Liver (tissue), 9 donors: ENCODE data around the gene GPR132. TPM values are rescaled to one million over a fixed set of nuclear protein-coding genes. Genes with fewer than 3 reads are reported as not detected.

Experiments used
- DNase-seq: peaks from one replicate; pipeline ENCODE4 v3.0.0-alpha.2; 2017; ENCODE audit warnings: low spot score
- H3K27ac ChIP-seq, 2 donors: one replicate each; pipeline ENCODE4 v1.7.0; 2013; ENCODE audit warnings: inconsistent platforms in 2 of 2, low read length in 2 of 2, control low read depth in 1 of 2, low read depth in 1 of 2, mild to moderate bottlenecking in 1 of 2
- H3K27me3 ChIP-seq, 4 donors: one replicate each; pipeline versions ENCODE4 v1.6.1 to v1.7.0; 2013; ENCODE audit warnings: low read length in 3 of 4, inconsistent platforms in 1 of 4, mild to moderate bottlenecking in 1 of 4, moderate library complexity in 1 of 4; ENCODE audit not compliant: control insufficient read depth in 4 of 4, insufficient read depth in 4 of 4
- H3K36me3 ChIP-seq, 4 donors: one replicate each; pipeline versions ENCODE4 v1.6.1 to v1.7.0; 2013; ENCODE audit warnings: low read length in 3 of 4, mild to moderate bottlenecking in 3 of 4, low read depth in 1 of 4, moderate library complexity in 1 of 4; ENCODE audit not compliant: control insufficient read depth in 4 of 4, insufficient read depth in 3 of 4
- H3K4me1 ChIP-seq, 4 donors: one replicate each; pipeline versions ENCODE4 v1.6.1 to v1.7.0; 2013; ENCODE audit warnings: low read length in 3 of 4, mild to moderate bottlenecking in 3 of 4, moderate library complexity in 1 of 4; ENCODE audit not compliant: control insufficient read depth in 4 of 4, insufficient read depth in 4 of 4
- H3K4me3 ChIP-seq, 3 donors: one replicate each; pipeline versions ENCODE4 v1.6.1 to v1.7.0; 2013; ENCODE audit warnings: low read length in 3 of 3, control low read depth in 1 of 3, low read depth in 1 of 3, mild to moderate bottlenecking in 1 of 3
- H3K9ac ChIP-seq, 2 donors: one replicate each; pipeline ENCODE4 v1.7.0; 2013; ENCODE audit warnings: low read length in 2 of 2, mild to moderate bottlenecking in 2 of 2, moderate library complexity in 2 of 2, control low read depth in 1 of 2, low read depth in 1 of 2
- H3K9me3 ChIP-seq, 4 donors: one replicate each; pipeline versions ENCODE4 v1.6.1 to v1.7.0; 2013; ENCODE audit warnings: low read length in 3 of 4; ENCODE audit not compliant: control insufficient read depth in 4 of 4
- ATF3 ChIP-seq: IDR thresholded peaks from 2 replicates; pipeline ENCODE4 v1.6.1; 2016; ENCODE audit warnings: antibody characterized with exemption
- CTCF ChIP-seq: fragments of 150-350 bp; IDR thresholded peaks from 2 replicates; pipeline ENCODE4 v1.5.1; 2017; ENCODE audit warnings: improper control_type of control experiment, low read depth, low read length; ENCODE audit not compliant: missing input control
- EGR1 ChIP-seq, 2 donors: IDR thresholded peaks; 2 replicates each; pipeline ENCODE4 v1.6.1; 2016 to 2018; ENCODE audit warnings: antibody characterized with exemption in 2 of 2, low read depth in 2 of 2
- FOXA1 ChIP-seq: IDR thresholded peaks from 2 replicates; pipeline ENCODE4 v1.6.1; 2016; ENCODE audit warnings: antibody characterized with exemption
- FOXA2 ChIP-seq: IDR thresholded peaks from 2 replicates; pipeline ENCODE4 v1.6.1; 2016; ENCODE audit warnings: antibody characterized with exemption
- GABPA ChIP-seq, 2 donors: IDR thresholded peaks in 1 of 2; conservative IDR thresholded peaks in 1 of 2; 2 replicates each; pipeline ENCODE4 v1.6.1; 2016; ENCODE audit warnings: antibody characterized with exemption in 2 of 2, mild to moderate bottlenecking in 1 of 2, moderate library complexity in 1 of 2
- HNF4G ChIP-seq: IDR thresholded peaks from 2 replicates; pipeline ENCODE4 v1.6.1; 2016; ENCODE audit warnings: antibody characterized with exemption
- JUND ChIP-seq, 2 donors: IDR thresholded peaks; 2 replicates each; pipeline ENCODE4 v1.6.1; 2016; ENCODE audit warnings: antibody characterized with exemption in 2 of 2
- NR2F2 ChIP-seq: IDR thresholded peaks from 2 replicates; pipeline ENCODE4 v1.6.1; 2016; ENCODE audit warnings: antibody characterized with exemption
- RAD21 ChIP-seq, 2 donors: IDR thresholded peaks; 2 replicates each; pipeline ENCODE4 v1.6.1; 2016; ENCODE audit warnings: antibody characterized with exemption in 2 of 2, mild to moderate bottlenecking in 2 of 2
- REST ChIP-seq: IDR thresholded peaks from 2 replicates; pipeline ENCODE4 v1.6.1; 2016; ENCODE audit warnings: antibody characterized with exemption, mild to moderate bottlenecking
- RXRA ChIP-seq, 2 donors: IDR thresholded peaks; 2 replicates each; pipeline ENCODE4 v1.6.1; 2017 to 2018; ENCODE audit warnings: antibody characterized with exemption in 2 of 2, mild to moderate bottlenecking in 1 of 2
- SP1 ChIP-seq: IDR thresholded peaks from 2 replicates; pipeline ENCODE4 v1.6.1; 2018; ENCODE audit warnings: antibody characterized with exemption, mild to moderate bottlenecking
- TAF1 ChIP-seq: conservative IDR thresholded peaks from 2 replicates; pipeline ENCODE4 v1.6.1; 2016; ENCODE audit warnings: antibody characterized with exemption, mild to moderate bottlenecking
- YY1 ChIP-seq: IDR thresholded peaks from 2 replicates; pipeline ENCODE4 v1.6.1; 2016; ENCODE audit warnings: antibody characterized with exemption, mild to moderate bottlenecking
- ZBTB33 ChIP-seq: IDR thresholded peaks from 2 replicates; pipeline ENCODE4 v1.6.1; 2016; ENCODE audit warnings: antibody characterized with exemption
- WGBS: extraction: QIAGEN DNeasy Blood & Tissue Kit; methylation state at CpG from one replicate; pipeline ENCODE4 v1.1.7; 2013; 5-methylcytosine and 5-hydroxymethylcytosine counted together
- polyA plus RNA-seq, 2 donors: library from polyadenylated mRNA; stranded (reverse) in 1 of 2; unstranded in 1 of 2; fragments of 200-250 nt in 1 of 2; fragments of >200 nt in 1 of 2; fragmentation: Nextera tagmentation in 1 of 2; extraction: Ambion mirVana in 1 of 2; gene quantifications; one replicate each; pipeline versions ENCODE4 v1.2.1 to v1.2.3, GENCODE V29; 2013 to 2015
- total RNA-seq, 2 donors: library from RNA; depleted of rRNA; stranded (reverse); fragments of >200 nt; gene quantifications; one replicate each; pipeline ENCODE4 v1.2.3, GENCODE V29; 2014
- donor health status: healthy.
- donor health status: healthy.
- donor health status: healthy.
- donor health status: healthy.
- donor health status: healthy.

The GPR132 gene
- total and polyA plus RNA-seq, 4 donors, result 0.32 to 1.2 (median 0.75) TPM

- no peak for TF ChIP-seq REST
These were observed 52.0 kb downstream of the GPR132 start (continued) for GRCh38 chr14:105013150-105013785.

- H3K9ac ChIP-seq, result no peak overlapping the region
- no peak overlapping the region for H3K27ac ChIP-seq
- H3K9me3 ChIP-seq, result no peaks in the 10 kb centered on the region
- H3K27me3 ChIP-seq, result no peaks in the 10 kb centered on the region
- no peak overlapping the region for H3K4me3 ChIP-seq
- H3K36me3 ChIP-seq, result peaks cover 0 to 17% (median under 1%) of the 10 kb centered on the region in 4 donors
- 87% methylated on average over 23 of the region's 23 CpGs for WGBS
- DNase-seq, result no peak
- no peaks in the 10 kb centered on the region for H3K4me1 ChIP-seq
- TF ChIP-seq GABPA (IDR thresholded peaks at IDR 0.05 in 1 of 2, conservative IDR thresholded peaks at IDR 0.05 in 1 of 2) (no peak), ATF3 (no peak), SP1 (no peak), CTCF (no peak), YY1 (no peak), RXRA (IDR thresholded peaks at IDR 0.05) (no peak), FOXA1 (no peak), TAF1 (no peak), HNF4G (no peak), JUND (IDR thresholded peaks at IDR 0.05) (no peak), REST (no peak), EGR1 (IDR thresholded peaks at IDR 0.05; ENCODE audit: low read depth in 2 of 2) (no peak), RAD21 (IDR thresholded peaks at IDR 0.05) (no peak), NR2F2 (no peak), FOXA2 (no peak), ZBTB33 (no peak)
These were observed 52.9 kb downstream of the GPR132 start for GRCh38 chr14:105012171-105012985.
